HCT116 (cell line): ENCODE data around the gene FAM20C. TPM values are rescaled to one million over a fixed set of nuclear protein-coding genes. Genes with fewer than 3 reads are reported as not detected.

Experiments
- ATAC-seq: fragments of 200-7000 bp; cut with Tn5 transposase; 2 replicates; pipeline ENCODE4 v1.9.1; 2020; ENCODE audit warnings: mild to moderate bottlenecking, moderate library complexity
- BruUV-seq: library from RNA; stranded (reverse); fragments of 400-500 nt; replicated peaks from 2 replicates; lab custom pipeline; 2021; lab: Mats Ljungman, UMichigan
- CTCF ChIA-PET: fragments of 300-600 bp; sonication (Branson Sonifier 250); formaldehyde crosslinking; loops from one replicate; lab custom pipeline; 2021; ENCODE audit warnings: antibody characterized with exemption; lab: Charles Lee
- POLR2A ChIA-PET: fragments of 300-600, 350-600 bp; sonication (Branson Sonifier 250); formaldehyde crosslinking; loops from one replicate; lab custom pipeline; 2021; ENCODE audit warnings: antibody characterized with exemption; lab: Charles Lee
- RAD21 ChIA-PET, 2 experiments: fragments of 300-600 bp; sonication (Branson Sonifier 250); formaldehyde crosslinking; loops; one replicate each; lab custom pipeline; 2023; ENCODE audit warnings: low total read pairs in 2 of 2; ENCODE audit not compliant: uncharacterized antibody in 2 of 2, unreplicated experiment in 2 of 2, low non-redundant PET in 1 of 2; lab: Charles Lee
- DNase-seq: peaks from one replicate; pipeline ENCODE4 v3.0.0-alpha.2; 2010; ENCODE audit warnings: low read depth, low spot score
- H2AFZ ChIP-seq: fragments of 200-600 bp; shearing (Covaris generic), sonication (generic); 2 replicates; pipeline ENCODE4 v1.6.1; 2017; ENCODE audit warnings: low read depth, mixed run types, mixed read lengths, antibody characterized with exemption, low read length; ENCODE audit not compliant: poor library complexity, severe bottlenecking
- H3K27ac ChIP-seq: 2 replicates; pipeline ENCODE4 v1.5.1; 2012; ENCODE audit warnings: low read depth, low read length
- H3K27me3 ChIP-seq: fragments of 200-600 bp; sonication (generic); 2 replicates; pipeline ENCODE4 v1.6.1; 2016; ENCODE audit warnings: mixed run types, low read length, mixed read lengths; ENCODE audit not compliant: insufficient read depth
- H3K36me3 ChIP-seq, 2 experiments: fragments of 200-500 bp in 1 of 2; fragments of 200-600 bp in 1 of 2; sonication (Bioruptor generic) in 1 of 2; sonication (generic) in 1 of 2; 2 replicates each; pipeline versions ENCODE4 v1.5.1 to v1.6.1; 2014 to 2016; ENCODE audit warnings: low read length in 2 of 2, inconsistent platforms in 1 of 2, mixed read lengths in 1 of 2, mixed run types in 1 of 2; ENCODE audit not compliant: insufficient read depth in 2 of 2, control insufficient read depth in 1 of 2
- H3K4me1 ChIP-seq, 2 experiments: fragments of 200-600 bp in 1 of 2; sonication (generic) in 1 of 2; 2 replicates each; pipeline versions ENCODE4 v1.5.1 to v1.6.1; 2012 to 2017; ENCODE audit warnings: low read length in 2 of 2, inconsistent platforms in 1 of 2, mild to moderate bottlenecking in 1 of 2, mixed read lengths in 1 of 2, mixed run types in 1 of 2, moderate library complexity in 1 of 2; ENCODE audit not compliant: insufficient read depth in 2 of 2, control insufficient read depth in 1 of 2
- H3K4me2 ChIP-seq: fragments of 200-600 bp; sonication (generic); 2 replicates; pipeline ENCODE4 v1.6.1; 2017; ENCODE audit warnings: mixed run types, low read length, mixed read lengths
- H3K4me3 ChIP-seq, 2 experiments: fragments of 200-600 bp in 1 of 2; sonication (generic) in 1 of 2; replicated peaks in 1 of 2; 2 replicates each; pipeline ENCODE4 v1.5.1; 2011 to 2016; ENCODE audit warnings: low read length in 2 of 2, control low read depth in 1 of 2, low read depth in 1 of 2, mild to moderate bottlenecking in 1 of 2, mixed read lengths in 1 of 2, mixed run types in 1 of 2
- H3K79me2 ChIP-seq: fragments of 200-600 bp; sonication (generic); 2 replicates; pipeline ENCODE4 v1.6.1; 2017; ENCODE audit warnings: mild to moderate bottlenecking, mixed run types, low read length, moderate library complexity, mixed read lengths; ENCODE audit not compliant: insufficient read depth
- H3K9ac ChIP-seq: fragments of 200-600 bp; sonication (generic); 2 replicates; pipeline ENCODE4 v1.6.1; 2016; ENCODE audit warnings: low read length, mixed read lengths
- H3K9me2 ChIP-seq: fragments of 200-600 bp; sonication (generic), shearing (Covaris generic); 2 replicates; pipeline ENCODE4 v1.6.1; 2017; ENCODE audit warnings: mixed run types, mild to moderate bottlenecking, moderate library complexity; ENCODE audit not compliant: insufficient read depth
- H3K9me3 ChIP-seq, 2 experiments: fragments of 200-500 bp in 1 of 2; fragments of 200-600 bp in 1 of 2; sonication (Bioruptor generic) in 1 of 2; sonication (generic) in 1 of 2; 2 replicates each; pipeline ENCODE4 v1.6.1; 2014 to 2017; ENCODE audit warnings: low read length in 2 of 2, mixed read lengths in 2 of 2, inconsistent platforms in 1 of 2, low read depth in 1 of 2, mild to moderate bottlenecking in 1 of 2, mixed run types in 1 of 2, moderate library complexity in 1 of 2; ENCODE audit not compliant: control insufficient read depth in 1 of 2, insufficient read depth in 1 of 2
- H4K20me1 ChIP-seq: fragments of 200-600 bp; sonication (generic), shearing (Covaris generic); 2 replicates; pipeline ENCODE4 v1.6.1; 2017; ENCODE audit warnings: mixed run types, mild to moderate bottlenecking, moderate library complexity; ENCODE audit not compliant: insufficient read depth
- CEBPB ChIP-seq: IDR thresholded peaks from 2 replicates; pipeline ENCODE4 v1.6.1; 2012; ENCODE audit warnings: low read depth
- EZH2 ChIP-seq: fragments of 200-600 bp; sonication (generic); IDR thresholded peaks from 2 replicates; pipeline ENCODE4 v1.6.1; 2017; ENCODE audit warnings: antibody characterized with exemption, mixed run types
- EZH2phosphoT487 ChIP-seq: fragments of 200-600 bp; IDR thresholded peaks from 2 replicates; pipeline ENCODE4 v1.6.1; 2018; ENCODE audit warnings: antibody characterized with exemption, borderline replicate concordance
- FOSL1 ChIP-seq: IDR thresholded peaks from 2 replicates; pipeline ENCODE4 v1.6.1; 2012; ENCODE audit warnings: low read depth
- POLR2A ChIP-seq: IDR thresholded peaks from 2 replicates; pipeline ENCODE4 v1.7.0; 2011; ENCODE audit warnings: borderline replicate concordance; ENCODE audit not compliant: insufficient read depth, insufficient read length; ENCODE audit errors: extremely low read depth
- POLR2AphosphoS5 ChIP-seq: IDR thresholded peaks from 2 replicates; pipeline ENCODE4 v1.6.1; 2011; ENCODE audit warnings: mild to moderate bottlenecking, low read depth, low read length, moderate library complexity
- SIN3A ChIP-seq: IDR thresholded peaks from 2 replicates; pipeline ENCODE4 v1.6.1; 2012; ENCODE audit warnings: low read depth
- SP1 ChIP-seq: IDR thresholded peaks from 2 replicates; pipeline ENCODE4 v1.6.1; 2012; ENCODE audit warnings: low read depth
- YY1 ChIP-seq: IDR thresholded peaks from 2 replicates; pipeline ENCODE4 v1.6.1; 2011; ENCODE audit warnings: low read length, low read depth, moderate library complexity, mild to moderate bottlenecking; ENCODE audit not compliant: insufficient replicate concordance; ENCODE audit errors: extremely low read depth
- ZBTB33 ChIP-seq: IDR thresholded peaks from 2 replicates; pipeline ENCODE4 v1.6.1; 2011; ENCODE audit warnings: mild to moderate bottlenecking, low read length, moderate library complexity; ENCODE audit not compliant: insufficient replicate concordance; ENCODE audit errors: extremely low read depth
- ZFX ChIP-seq: fragments of 450-650 bp; IDR thresholded peaks from 2 replicates; pipeline ENCODE4 v1.6.1; 2017
- ZNF274 ChIP-seq: fragments of 200-500 bp; sonication (Bioruptor generic); IDR thresholded peaks from 2 replicates; pipeline ENCODE4 v1.6.1; 2014; ENCODE audit warnings: mild to moderate bottlenecking, low read depth, low read length, inconsistent platforms
- intact Hi-C: fragments of 100-400 bp; cut with micrococcal nuclease; formaldehyde crosslinking; loops from 2 replicates; pipeline ENCODE4 v1.10.0; 2022
- total RNA-seq: library from RNA; stranded (reverse); gene quantifications from one replicate; pipeline ENCODE4 v1.2.1, GENCODE V29; 2021; ENCODE audit not compliant: unreplicated experiment
- TF ChIP-seq, protein P1 (sequence below): IDR thresholded peaks from 2 replicates; pipeline ENCODE4 v1.6.1; 2012

The FAM20C gene
- total RNA-seq, 1 experiment from 2014 or later, result 27.1 TPM

DNA sequence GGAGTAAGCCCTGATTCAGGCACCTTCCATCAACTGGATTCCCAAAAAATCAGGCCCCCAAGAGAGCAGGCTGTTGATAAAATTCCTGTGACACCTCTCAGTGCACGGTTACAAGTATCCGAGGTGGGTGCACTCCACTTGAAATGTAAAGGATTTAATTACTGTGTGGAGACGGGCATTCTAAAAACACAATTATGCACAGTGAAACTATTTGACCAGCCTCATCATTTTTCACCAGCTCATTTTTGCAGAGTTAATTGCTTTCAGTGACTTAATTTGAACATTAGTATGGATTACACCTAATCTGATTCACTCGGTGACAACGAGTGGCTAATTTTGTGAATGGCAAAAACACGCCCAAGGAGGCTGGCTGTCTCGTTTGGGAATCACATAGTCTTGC is 99.9 kb downstream of the FAM20C start:
- Histone ChIP-seq H3K4me2 (no peak overlapping the region), H3K4me1 (no peaks in the 10 kb centered on the region), H3K79me2 (no peaks in the 10 kb centered on the region), H3K4me3 (no peak overlapping the region), H3K9me3 (no peaks in the 10 kb centered on the region; a peak in 1 of 4 replicates), H3K9me2 (no peaks in the 10 kb centered on the region), H3K9ac (no peak overlapping the region), H3K27me3 (no peaks in the 10 kb centered on the region), H3K27ac (no peak overlapping the region), H3K36me3 (no peaks in the 10 kb centered on the region), H2AFZ (no peak overlapping the region), H4K20me1 (no peaks in the 10 kb centered on the region)
- TF ChIP-seq ZBTB33 (no peak), ZFX (no peak), FOSL1 (no peak), POLR2AphosphoS5 (no peak), EZH2 (no peak), SIN3A (no peak), CEBPB (no peak), EZH2phosphoT487 (no peak), POLR2A (no peak)
- TF ChIP-seq, protein P1, sequence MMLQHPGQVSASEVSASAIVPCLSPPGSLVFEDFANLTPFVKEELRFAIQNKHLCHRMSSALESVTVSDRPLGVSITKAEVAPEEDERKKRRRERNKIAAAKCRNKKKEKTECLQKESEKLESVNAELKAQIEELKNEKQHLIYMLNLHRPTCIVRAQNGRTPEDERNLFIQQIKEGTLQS, result no peak
- DNase-seq (no peak), ATAC-seq (no peak)
- ChIA-PET CTCF (no interaction called here), RAD21 (no interaction called here), POLR2A (no interaction called here)
- intact Hi-C loops, result no loop called here
- no TSS peak for BruUV-seq

DNA sequence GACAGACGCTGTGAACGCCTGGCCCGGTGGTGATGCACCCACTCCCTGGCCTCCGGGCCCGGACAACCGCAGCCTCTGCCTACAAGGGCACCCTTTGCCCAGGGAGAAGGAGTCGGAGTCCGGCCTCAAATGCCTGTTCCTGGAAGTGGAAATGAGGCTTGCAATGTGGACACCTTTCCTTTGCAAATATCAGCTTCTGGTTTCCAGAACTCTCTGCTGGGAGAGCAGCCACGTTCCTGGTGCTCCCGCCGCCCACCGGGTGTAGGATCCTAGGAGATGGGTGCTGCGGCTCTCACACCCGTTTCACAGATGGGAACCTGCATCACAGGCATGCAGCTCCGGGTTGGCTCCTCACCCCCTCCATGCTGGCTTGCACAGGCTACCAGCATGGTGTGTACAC is 100.5 kb downstream of the FAM20C start:
- Histone ChIP-seq H4K20me1 (no peaks in the 10 kb centered on the region), H3K9me2 (no peaks in the 10 kb centered on the region), H3K9me3 (no peaks in the 10 kb centered on the region; a peak in 1 of 4 replicates), H3K4me3 (no peak overlapping the region), H3K27ac (no peak overlapping the region), H3K4me2 (no peak overlapping the region), H3K79me2 (no peaks in the 10 kb centered on the region), H3K27me3 (no peaks in the 10 kb centered on the region), H2AFZ (no peak overlapping the region), H3K36me3 (no peaks in the 10 kb centered on the region), H3K4me1 (no peaks in the 10 kb centered on the region), H3K9ac (no peak overlapping the region)
- no TSS peak for BruUV-seq
- CTCF ChIA-PET, result no interaction called here
- RAD21 ChIA-PET, result no interaction called here
- POLR2A ChIA-PET, result no interaction called here
- DNase-seq (no peak), ATAC-seq (no peak)
- TF ChIP-seq POLR2AphosphoS5 (no peak), SP1 (no peak), YY1 (no peak), ZNF274 (no peak)
- intact Hi-C loops, result no loop called here
